Measurements from ENCODE around the gene ABI3BP. TPM values are rescaled to one million over a fixed set of nuclear protein-coding genes. Genes with fewer than 3 reads are reported as not detected.

The ABI3BP gene
- total and polyA plus RNA-seq, 10 of the 15 experiments (the other 5 are each of a cell fraction or from before 2014, with no cell fraction given) = 0.03 to 0.42 (median 0.11) TPM; not detected in 4

- H3K4me1 ChIP-seq (ENCODE audit: control insufficient read depth, insufficient read depth, low read length) = no peaks in the 10 kb centered on the region
- no peak for ATAC-seq
- in situ Hi-C loops (cut with MboI) (no loop called here), intact Hi-C loops (cut with micrococcal nuclease; ENCODE audit: unreplicated experiment) (no loop called here)
- no peak overlapping the region for H3K9ac ChIP-seq (ENCODE audit: control insufficient read depth, insufficient read depth, low read length)
- CTCF ChIA-PET = interaction anchor here (0.8 to 1.4 kb wide), 2 partner anchors 29 to 147 kb away, joined by 3 read pairs; no protein-coding TSS in a partner anchor
- H3K79me2 ChIP-seq (ENCODE audit: control insufficient read depth, insufficient read depth, low read length) = no peaks in the 10 kb centered on the region
- POLR2A ChIA-PET = no interaction called here
- no TSS peak for BruUV-seq (replicated peaks)
- H3K9me3 ChIP-seq (replicated peaks; ENCODE audit: control insufficient read depth, insufficient read depth, low read length) = no peaks in the 10 kb centered on the region
- TF ChIP-seq LARP7 (IDR thresholded peaks at IDR 0.05) = no peak
- TF ChIP-seq ATF3 (IDR thresholded peaks at IDR 0.05; ENCODE audit: borderline replicate concordance, extremely low read depth, low read depth, low read length) = no peak
- no peak for TF ChIP-seq E2F4 (IDR thresholded peaks at IDR 0.05; ENCODE audit: low read depth, low read length)
- SMC1A ChIA-PET (ENCODE audit: uncharacterized antibody, unreplicated experiment) = interaction anchor here (1.1 kb wide), 1 partner anchor 34 kb away, joined by 3 read pairs; no protein-coding TSS in a partner anchor
- no peak overlapping the region for H2AFZ ChIP-seq (ENCODE audit: control insufficient read depth, low read depth, low read length)
- H3K36me3 ChIP-seq (ENCODE audit: control insufficient read depth in 2 of 2, insufficient read depth in 2 of 2, low read length in 1 of 2) = no peaks in the 10 kb centered on the region
- 18% methylated on average over 3 of the region's 3 CpGs for WGBS (ENCODE audit: insufficient coverage, insufficient replicate concordance, low lambda C conversion rate, missing lambda C conversion rate)
- no peak for FAIRE-seq
- RAD21 ChIA-PET (ENCODE audit: unreplicated experiment) = no interaction called here
- H3K4me3 ChIP-seq = no peak overlapping the region
- no peak for DNase-seq (ENCODE audit: low read depth, low spot score)
- H3K27me3 ChIP-seq (replicated peaks in 1 of 2; ENCODE audit: control insufficient read depth in 2 of 2, insufficient read depth in 2 of 2, low read length in 1 of 2) = no peaks in the 10 kb centered on the region
- H4K20me1 ChIP-seq (ENCODE audit: control insufficient read depth, insufficient read depth) = no peaks in the 10 kb centered on the region
- H3K27ac ChIP-seq (ENCODE audit: control insufficient read depth, insufficient read depth) = no peak overlapping the region
- no peak overlapping the region for H3K4me2 ChIP-seq (ENCODE audit: control insufficient read depth, insufficient read depth)
These were observed 799 bp downstream of the ABI3BP start for GRCh38 chr3:100992231-100993012.

GRCh38 chr3:100988080-100988479 lies 5.1 kb downstream of the ABI3BP start:
- Histone ChIP-seq H3K9ac (ENCODE audit: control insufficient read depth, insufficient read depth, low read length) (no peak overlapping the region), H3K4me2 (ENCODE audit: control insufficient read depth, insufficient read depth) (no peak overlapping the region), H3K27me3 (replicated peaks in 1 of 2; ENCODE audit: control insufficient read depth in 2 of 2, insufficient read depth in 2 of 2, low read length in 1 of 2) (no peaks in the 10 kb centered on the region), H3K27ac (ENCODE audit: control insufficient read depth, insufficient read depth) (no peak overlapping the region), H3K4me3 (no peak overlapping the region), H3K36me3 (ENCODE audit: control insufficient read depth in 2 of 2, insufficient read depth in 2 of 2, low read length in 1 of 2) (no peaks in the 10 kb centered on the region), H3K4me1 (ENCODE audit: control insufficient read depth, insufficient read depth, low read length) (no peaks in the 10 kb centered on the region), H4K20me1 (ENCODE audit: control insufficient read depth, insufficient read depth) (no peaks in the 10 kb centered on the region), H2AFZ (ENCODE audit: control insufficient read depth, low read depth, low read length) (no peak overlapping the region), H3K79me2 (ENCODE audit: control insufficient read depth, insufficient read depth, low read length) (no peaks in the 10 kb centered on the region), H3K9me3 (replicated peaks; ENCODE audit: control insufficient read depth, insufficient read depth, low read length) (no peaks in the 10 kb centered on the region)
- CTCF ChIA-PET = no interaction called here
- FAIRE-seq (no peak), DNase-seq (ENCODE audit: low read depth, low spot score) (no peak), ATAC-seq (no peak)
- intact Hi-C loops (cut with micrococcal nuclease; ENCODE audit: unreplicated experiment) (no loop called here), in situ Hi-C loops (cut with MboI) (no loop called here)
- SMC1A ChIA-PET (ENCODE audit: uncharacterized antibody, unreplicated experiment) = interaction anchor here (0.5 to 1.0 kb wide), 2 partner anchors 123 to 787 kb away, joined by 3 to 4 read pairs; no protein-coding TSS in a partner anchor
- BruUV-seq (replicated peaks) = no TSS peak
- WGBS (ENCODE audit: insufficient coverage, insufficient replicate concordance, low lambda C conversion rate, missing lambda C conversion rate) = 4% methylated on average over 1 of the region's 1 CpG
- POLR2A ChIA-PET = no interaction called here
- RAD21 ChIA-PET (ENCODE audit: unreplicated experiment) = no interaction called here
- no peak for TF ChIP-seq SPI1 (IDR thresholded peaks at IDR 0.05; ENCODE audit: borderline replicate concordance, insufficient read depth, low read depth, low read length)
- no peak for TF ChIP-seq MEF2B (IDR thresholded peaks at IDR 0.05; ENCODE audit: partially characterized antibody, poor library complexity, severe bottlenecking)
- no peak for TF ChIP-seq GATAD2B (conservative IDR thresholded peaks at IDR 0.05; ENCODE audit: low read depth)
- no peak for TF ChIP-seq RBBP5 (conservative IDR thresholded peaks at IDR 0.05)
- no peak for TF ChIP-seq PML (IDR thresholded peaks at IDR 0.05; ENCODE audit: low read length)
- no peak for TF ChIP-seq REST (IDR thresholded peaks at IDR 0.05; ENCODE audit: low read depth, low read length)
- no peak for TF ChIP-seq MTA2 (IDR thresholded peaks at IDR 0.05; ENCODE audit: low read depth)
- TF ChIP-seq NBN (IDR thresholded peaks at IDR 0.05) = no peak
